ENCODE data around the gene SNX1.
"Not testable (repeated sequence)": the region's sequence is repeated elsewhere in the genome, so short reads cannot be mapped to it uniquely, and the experiment has no call there.

SNX1 gene

GRCh38 chr15:64095795-64096667 lies at the start of gene SNX1:
Gene SNX1 (plus strand): TSS chr15:64095982. CDS start chr15:64096014, 32 bp downstream.
- Mint-ChIP-seq H3K36me3 (ENCODE audit: low read depth) (peaks cover 57% of the 10 kb centered on the region), H3K27me3 (no peaks in the 10 kb centered on the region), H3K9me3 (no peaks in the 10 kb centered on the region), H3K27ac (peak within 1 kb of the TSS; percentile 100), H3K4me1 (ENCODE audit: low read depth) (peaks cover 68% of the 10 kb centered on the region), H3K4me3 (peak within 1 kb of the TSS; percentile 100)
- DNase-seq: peak; percentile 99

DNA sequence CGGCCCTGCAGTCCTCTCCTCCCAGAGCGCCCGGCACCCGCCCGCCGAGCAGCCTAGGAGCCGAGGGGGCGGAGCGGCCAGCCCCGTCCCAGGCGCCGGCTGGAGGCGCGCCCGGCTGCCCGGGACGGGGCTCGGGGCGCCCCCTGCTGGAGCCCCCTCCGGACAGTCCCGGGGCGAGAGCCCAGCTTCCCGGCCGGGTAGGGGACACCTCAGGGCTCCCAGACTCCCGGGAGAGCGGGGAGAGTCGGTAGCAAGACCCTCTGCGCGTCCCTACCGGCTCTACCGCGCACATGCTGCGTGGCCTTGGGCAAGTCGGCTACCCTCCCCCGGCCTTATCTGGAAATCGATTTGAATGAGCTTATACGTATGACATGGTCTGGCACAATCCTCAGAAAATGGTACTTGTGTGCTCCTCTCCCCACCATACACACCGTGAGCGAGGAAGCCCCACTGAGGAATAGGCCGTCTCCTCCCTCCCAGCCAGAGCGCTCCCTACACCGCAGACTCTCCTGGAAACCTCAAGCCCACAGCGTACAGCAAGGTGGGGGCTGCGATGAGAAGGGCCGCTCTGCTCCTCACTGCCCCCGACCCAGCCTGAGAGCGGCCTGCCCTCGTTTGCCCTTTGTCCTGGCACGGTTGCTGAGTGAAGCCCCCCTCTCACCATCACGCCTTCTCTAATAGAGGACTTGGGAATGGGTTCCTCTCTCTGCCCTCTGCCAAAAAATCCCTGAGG lies 49.2 kb upstream of the SNX1 start, which contains the start of gene DAPK2:
DAPK2 (minus strand) TSS at position 65 of the 733 bp plus-strand sequence. CDS start 6,224 bp downstream, outside the sequence.
- no peaks in the 10 kb centered on the region for H3K9me3 Mint-ChIP-seq
- no peaks in the 10 kb centered on the region for H3K36me3 Mint-ChIP-seq (ENCODE audit: low read depth)
- peaks cover 32% of the 10 kb centered on the region for H3K27me3 Mint-ChIP-seq
- peak within 1 kb of the TSS; percentile 72 for H3K4me3 Mint-ChIP-seq
- H3K27ac Mint-ChIP-seq: peak within 1 kb of the TSS; percentile 65
- H3K4me1 Mint-ChIP-seq (ENCODE audit: low read depth): peaks cover 6% of the 10 kb centered on the region
- DNase-seq: peak; percentile 83

DNA sequence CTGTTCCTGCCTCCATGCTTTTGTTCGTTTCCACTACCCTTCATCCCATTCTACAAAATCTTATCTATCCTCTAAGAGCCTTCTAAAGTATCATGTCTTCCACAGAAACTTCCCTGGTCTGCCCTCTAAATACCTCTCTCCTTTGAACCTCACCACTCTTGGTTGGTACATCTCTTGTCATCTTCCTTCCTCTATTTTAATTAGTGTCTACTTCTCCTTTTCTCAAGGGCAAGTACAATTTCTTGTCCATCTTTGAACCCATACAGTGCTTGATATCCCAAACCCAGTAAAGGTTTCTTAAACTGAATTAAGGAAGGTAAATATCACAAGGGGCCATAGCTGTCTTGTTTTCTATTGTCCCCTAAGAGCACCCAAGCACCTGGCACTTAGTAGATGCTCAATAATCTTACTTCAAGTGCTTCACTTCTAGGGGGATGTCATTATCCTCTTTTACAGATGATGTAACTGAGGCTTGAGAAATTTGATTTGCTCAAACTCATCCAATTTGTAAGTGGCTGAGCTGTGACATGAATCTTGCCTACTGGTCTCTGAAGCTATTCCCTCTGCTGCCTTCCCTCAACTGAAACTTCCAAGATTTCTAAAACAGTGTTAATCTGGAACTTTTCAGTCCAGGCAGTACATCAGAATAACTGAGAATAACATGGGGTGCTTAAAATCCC lies 46.9 kb upstream of the SNX1 start:
- Mint-ChIP-seq H3K36me3 (ENCODE audit: low read depth) (no peaks in the 10 kb centered on the region), H3K27me3 (peaks cover 32% of the 10 kb centered on the region), H3K9me3 (no peaks in the 10 kb centered on the region), H3K27ac (no peak overlapping the region), H3K4me1 (ENCODE audit: low read depth) (peaks cover 6% of the 10 kb centered on the region), H3K4me3 (no peak overlapping the region)
- no peak for DNase-seq

DNA sequence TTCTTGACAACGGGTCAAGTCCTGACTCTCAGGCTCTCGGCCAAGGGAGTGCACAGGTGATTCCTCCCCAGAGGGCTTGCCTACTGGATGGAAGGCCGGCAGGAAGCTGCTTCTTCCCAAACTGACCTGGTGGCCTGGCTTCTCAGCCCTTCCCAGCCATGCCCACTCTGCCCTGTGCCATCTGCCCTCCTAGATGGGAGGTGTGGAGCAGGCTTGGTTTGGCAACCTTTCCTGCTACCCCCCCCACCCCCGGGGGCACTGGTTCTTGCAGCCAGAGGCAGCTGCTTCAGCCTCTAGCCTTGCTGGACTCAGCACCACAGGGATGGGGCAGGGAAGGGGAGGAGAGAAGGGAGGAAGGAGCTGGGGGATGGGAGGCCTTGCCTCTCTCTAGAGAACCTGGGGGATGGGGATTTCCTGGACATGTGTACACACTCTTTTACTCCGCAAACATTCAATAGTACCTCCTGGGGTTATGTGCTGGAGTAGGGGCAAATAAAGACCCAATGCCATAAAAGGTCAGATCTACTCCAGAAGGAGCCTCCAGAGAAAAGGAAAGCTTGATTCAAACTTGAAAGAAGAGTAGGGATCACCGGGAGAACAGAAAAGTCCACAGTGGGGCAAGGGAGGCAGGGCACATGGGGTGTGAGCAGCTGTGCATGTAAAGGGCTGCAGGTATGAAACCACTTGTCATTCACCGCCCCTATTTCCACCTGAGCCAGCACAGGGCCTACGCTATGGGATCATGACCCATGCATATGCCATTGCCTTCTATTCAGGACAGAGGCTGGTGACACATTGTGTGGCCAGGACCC lies 45.3 kb upstream of the SNX1 start:
- peaks cover 24% of the 10 kb centered on the region for H3K27me3 Mint-ChIP-seq
- H3K27ac Mint-ChIP-seq: no peak overlapping the region
- no peak for DNase-seq
- peaks cover 6% of the 10 kb centered on the region for H3K4me1 Mint-ChIP-seq (ENCODE audit: low read depth)
- no peaks in the 10 kb centered on the region for H3K36me3 Mint-ChIP-seq (ENCODE audit: low read depth)
- H3K9me3 Mint-ChIP-seq: no peaks in the 10 kb centered on the region
- H3K4me3 Mint-ChIP-seq: no peak overlapping the region

DNA sequence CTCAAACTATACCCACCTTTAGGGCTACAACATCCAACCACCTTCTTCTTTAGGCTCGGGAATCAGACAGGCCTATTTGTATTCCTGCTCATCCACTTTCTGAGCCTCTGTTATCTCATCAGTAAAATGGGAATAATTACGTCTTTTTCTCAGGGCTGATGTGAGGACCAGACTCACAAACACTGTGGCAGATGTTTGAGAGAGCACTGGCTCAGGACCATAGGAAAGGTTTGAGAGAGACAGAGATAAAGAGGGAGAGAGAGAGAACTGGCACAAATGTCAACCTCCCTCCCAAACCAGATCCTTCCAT lies 44.7 kb upstream of the SNX1 start:
- peaks cover 22% of the 10 kb centered on the region for H3K27me3 Mint-ChIP-seq
- H3K36me3 Mint-ChIP-seq (ENCODE audit: low read depth): no peaks in the 10 kb centered on the region
- peaks cover 6% of the 10 kb centered on the region for H3K4me1 Mint-ChIP-seq (ENCODE audit: low read depth)
- H3K4me3 Mint-ChIP-seq: no peak overlapping the region
- H3K27ac Mint-ChIP-seq: no peak overlapping the region
- no peak for DNase-seq
- H3K9me3 Mint-ChIP-seq: no peaks in the 10 kb centered on the region

DNA sequence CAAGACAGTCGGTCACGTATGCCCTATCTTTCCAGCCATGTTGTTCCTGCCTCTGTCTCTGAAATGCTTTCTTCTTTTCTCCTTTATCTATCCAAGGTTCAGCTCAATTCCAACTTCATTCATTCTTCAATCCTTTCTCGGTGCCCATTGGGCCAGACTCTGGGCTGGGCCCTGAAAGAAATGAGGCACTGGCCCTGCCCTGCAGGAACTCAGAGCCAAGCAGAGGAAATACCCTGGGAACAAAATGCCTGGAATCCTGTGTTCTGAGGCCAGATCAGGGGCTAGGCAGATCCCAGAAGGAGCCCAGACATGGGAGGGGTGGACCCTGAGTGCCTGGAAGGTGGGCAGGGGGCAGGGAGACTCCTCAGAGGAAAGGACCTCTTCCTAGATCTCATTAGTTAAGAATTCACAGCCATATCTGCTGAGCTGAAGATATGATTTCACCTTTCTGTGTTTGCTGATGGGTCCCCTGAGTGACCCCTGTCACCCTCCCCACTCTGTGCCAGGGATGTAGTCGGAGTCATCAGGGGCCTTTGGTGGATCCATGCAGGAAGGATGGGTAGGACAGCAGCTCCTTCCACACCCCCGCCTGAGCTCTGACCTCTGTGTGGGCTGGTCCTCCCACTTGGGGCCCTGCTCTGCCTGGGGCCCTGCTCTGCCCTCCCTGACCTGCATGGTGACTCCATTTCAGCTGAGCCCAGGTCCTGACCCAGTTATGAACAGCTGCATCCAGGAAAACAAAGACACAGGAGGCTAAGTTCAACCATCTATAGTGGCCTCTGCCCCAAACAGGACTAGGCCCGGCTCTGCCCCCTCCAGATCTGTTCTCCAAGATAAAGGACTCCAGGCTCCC lies 44.1 kb upstream of the SNX1 start:
- no peak overlapping the region for H3K27ac Mint-ChIP-seq
- H3K4me1 Mint-ChIP-seq (ENCODE audit: low read depth): peaks cover 4% of the 10 kb centered on the region
- no peak overlapping the region for H3K4me3 Mint-ChIP-seq
- no peaks in the 10 kb centered on the region for H3K9me3 Mint-ChIP-seq
- H3K36me3 Mint-ChIP-seq (ENCODE audit: low read depth): no peaks in the 10 kb centered on the region
- peaks cover 21% of the 10 kb centered on the region for H3K27me3 Mint-ChIP-seq
- no peak for DNase-seq

DNA sequence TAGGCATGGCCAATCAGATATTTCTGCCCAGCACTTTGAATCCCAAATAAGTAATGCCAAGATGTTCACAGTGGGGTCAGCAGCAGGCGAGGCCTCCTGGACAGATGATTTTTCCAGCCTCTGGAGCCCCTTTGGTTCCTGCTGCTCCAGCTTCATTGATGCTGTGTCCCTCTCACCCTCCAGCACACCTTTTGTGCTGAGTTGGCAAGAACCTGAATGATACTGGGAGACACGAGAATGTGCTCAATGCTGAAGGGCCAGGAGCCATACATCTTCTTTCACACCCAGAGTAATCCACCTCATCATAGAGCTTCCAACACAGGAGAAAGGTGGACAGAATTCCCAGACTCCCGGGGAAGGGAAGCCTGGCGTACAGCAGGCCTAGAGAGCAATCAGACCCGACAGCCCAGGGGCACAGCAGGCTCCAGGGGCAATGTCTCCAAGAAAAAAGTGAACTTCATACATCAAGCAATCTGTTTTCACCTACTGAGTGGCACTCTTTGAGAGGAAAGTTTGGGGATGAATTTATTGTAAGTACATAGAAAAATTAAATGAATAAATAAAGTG lies 42.8 kb upstream of the SNX1 start:
- Mint-ChIP-seq H3K4me1 (ENCODE audit: low read depth) (no peaks in the 10 kb centered on the region), H3K9me3 (no peaks in the 10 kb centered on the region), H3K4me3 (no peak overlapping the region)

GRCh38 chr15:64053674-64054073 lies 42.1 kb upstream of the SNX1 start:
- not testable (repeated sequence) for H3K4me3 Mint-ChIP-seq; H3K27ac Mint-ChIP-seq; H3K9me3 Mint-ChIP-seq; H3K27me3 Mint-ChIP-seq; DNase-seq; H3K36me3 Mint-ChIP-seq (ENCODE audit: low read depth); H3K4me1 Mint-ChIP-seq (ENCODE audit: low read depth)

More for the DNA sequence above, 42.8 kb upstream of the SNX1 start:
- DNase-seq: no peak
- Mint-ChIP-seq H3K27me3 (peaks cover 7% of the 10 kb centered on the region), H3K36me3 (ENCODE audit: low read depth) (no peaks in the 10 kb centered on the region), H3K27ac (no peak overlapping the region)

GRCh38 chr15:64058279-64058678 lies 37.5 kb upstream of the SNX1 start:
- Mint-ChIP-seq H3K27ac (no peak overlapping the region), H3K36me3 (ENCODE audit: low read depth) (no peaks in the 10 kb centered on the region), H3K9me3 (no peaks in the 10 kb centered on the region), H3K27me3 (no peaks in the 10 kb centered on the region), H3K4me1 (ENCODE audit: low read depth) (no peaks in the 10 kb centered on the region), H3K4me3 (no peak overlapping the region)
- no peak for DNase-seq

- H3K9me3 Mint-ChIP-seq, DNase-seq: not testable (repeated sequence)
Observed at GRCh38 chr15:64059104-64059503, 36.7 kb upstream of the SNX1 start.

GRCh38 chr15:64060716-64061115 lies 35.1 kb upstream of the SNX1 start:
- H3K4me3 Mint-ChIP-seq: no peak overlapping the region

More at GRCh38 chr15:64059104-64059503, 36.7 kb upstream of the SNX1 start:
- not testable (repeated sequence) for H3K4me3 Mint-ChIP-seq; H3K27ac Mint-ChIP-seq; H3K36me3 Mint-ChIP-seq (ENCODE audit: low read depth); H3K27me3 Mint-ChIP-seq; H3K4me1 Mint-ChIP-seq (ENCODE audit: low read depth)

DNA sequence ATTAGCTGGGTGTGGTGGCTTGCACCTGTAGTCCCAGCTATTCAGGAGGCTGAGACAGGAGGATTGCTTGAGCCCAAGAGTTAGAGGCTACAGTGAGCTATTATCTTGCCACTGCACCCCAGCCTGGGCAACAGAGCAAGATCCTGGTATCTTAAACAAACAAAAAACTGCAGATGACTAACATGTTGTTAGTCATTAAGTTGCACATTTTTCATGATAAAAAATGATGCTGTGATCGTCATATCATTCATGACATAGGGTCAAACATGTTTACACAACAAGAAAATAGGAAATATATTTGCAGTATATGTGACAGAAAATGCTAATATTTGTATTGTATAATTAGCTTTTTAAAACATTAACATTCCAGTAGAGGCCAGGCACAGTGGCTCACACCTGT lies 29.3 kb upstream of the SNX1 start:
- no peak overlapping the region for H3K27ac Mint-ChIP-seq
- no peaks in the 10 kb centered on the region for H3K27me3 Mint-ChIP-seq
- peaks cover 5% of the 10 kb centered on the region for H3K36me3 Mint-ChIP-seq (ENCODE audit: low read depth)
- no peaks in the 10 kb centered on the region for H3K9me3 Mint-ChIP-seq
- H3K4me3 Mint-ChIP-seq: no peak overlapping the region
- H3K4me1 Mint-ChIP-seq (ENCODE audit: low read depth): peaks cover 4% of the 10 kb centered on the region
- DNase-seq: no peak

More at GRCh38 chr15:64060716-64061115, 35.1 kb upstream of the SNX1 start:
- Mint-ChIP-seq H3K27ac (no peak overlapping the region), H3K36me3 (ENCODE audit: low read depth) (no peaks in the 10 kb centered on the region), H3K9me3 (no peaks in the 10 kb centered on the region), H3K4me1 (ENCODE audit: low read depth) (no peaks in the 10 kb centered on the region), H3K27me3 (no peaks in the 10 kb centered on the region)
- no peak for DNase-seq

GRCh38 chr15:64067564-64068030 lies 28.2 kb upstream of the SNX1 start:
- DNase-seq: peak; percentile 75
- H3K27me3 Mint-ChIP-seq: no peaks in the 10 kb centered on the region
- no peaks in the 10 kb centered on the region for H3K9me3 Mint-ChIP-seq
- no peak overlapping the region for H3K27ac Mint-ChIP-seq
- H3K36me3 Mint-ChIP-seq (ENCODE audit: low read depth): peaks cover 17% of the 10 kb centered on the region
- H3K4me1 Mint-ChIP-seq (ENCODE audit: low read depth): peaks cover 4% of the 10 kb centered on the region
- H3K4me3 Mint-ChIP-seq: no peak overlapping the region
